Measurements from ENCODE around the gene CTNNBL1. TPM values are rescaled to one million over a fixed set of nuclear protein-coding genes. Genes with fewer than 3 reads are reported as not detected.

CTNNBL1 gene
- total and polyA plus RNA-seq, 2 donors (not counting 1 experiment from before 2014, with no cell fraction given): 31.3 to 39.0 TPM

DNA sequence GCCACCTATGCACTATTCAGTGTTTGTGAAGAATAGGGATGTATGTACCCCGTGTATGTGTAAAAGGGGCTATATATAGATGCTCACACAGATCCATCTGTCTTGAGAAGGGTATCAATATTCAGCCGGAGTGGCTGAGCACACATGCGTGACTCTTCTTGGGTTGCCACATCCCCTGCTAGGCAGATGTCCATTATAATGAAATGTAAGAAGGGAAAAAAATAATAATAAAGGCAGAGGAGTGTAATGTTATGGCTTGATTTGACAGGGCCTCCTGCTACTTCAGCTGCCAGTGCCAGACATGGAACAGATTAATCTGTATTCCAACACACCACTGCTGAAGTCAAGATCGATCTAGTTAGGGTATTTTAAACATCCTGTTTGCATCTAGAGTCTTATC lies 134.9 kb downstream of the CTNNBL1 start:
- no peak overlapping the region for H3K4me3 ChIP-seq (replicated peaks in 1 of 4; ENCODE audit: control extremely low read depth in 1 of 4, insufficient read depth in 1 of 4, low read depth in 3 of 4, low read length in 4 of 4)
- no peak for TF ChIP-seq EZH2 (IDR thresholded peaks at IDR 0.05; ENCODE audit: low read length, missing control alignments)
- TF ChIP-seq CTCF (conservative IDR thresholded peaks at IDR 0.05 in 1 of 2, IDR thresholded peaks at IDR 0.05 in 1 of 2; ENCODE audit: low read depth in 1 of 2, low read length in 2 of 2): no peak
- no peaks in the 10 kb centered on the region for H3K4me1 ChIP-seq (ENCODE audit: control insufficient read depth, extremely low read depth, insufficient read depth, low read length)
- no peak overlapping the region for H3K4me2 ChIP-seq (ENCODE audit: extremely low read depth, insufficient read depth, low read length)
- H3K27me3 ChIP-seq (ENCODE audit: control insufficient read depth, insufficient read depth, low read length): no peaks in the 10 kb centered on the region
- H3K9ac ChIP-seq (ENCODE audit: insufficient read depth, low read length): no peak overlapping the region
- no peaks in the 10 kb centered on the region for H3K79me2 ChIP-seq (ENCODE audit: control insufficient read depth, insufficient read depth, low read length)
- no peak for DNase-seq (ENCODE audit: low read depth in 2 of 2)
- no peaks in the 10 kb centered on the region for H4K20me1 ChIP-seq (ENCODE audit: control insufficient read depth, extremely low read depth, insufficient read depth, low read length)
- H2AFZ ChIP-seq (ENCODE audit: low read length): no peak overlapping the region
- H3K9me3 ChIP-seq (ENCODE audit: control insufficient read depth, insufficient read depth, low read depth, low read length): no peaks in the 10 kb centered on the region
- no peak overlapping the region for H3K27ac ChIP-seq (ENCODE audit: insufficient read depth, low read length)
- no peaks in the 10 kb centered on the region for H3K36me3 ChIP-seq (ENCODE audit: control insufficient read depth, insufficient read depth, low read length)

DNA sequence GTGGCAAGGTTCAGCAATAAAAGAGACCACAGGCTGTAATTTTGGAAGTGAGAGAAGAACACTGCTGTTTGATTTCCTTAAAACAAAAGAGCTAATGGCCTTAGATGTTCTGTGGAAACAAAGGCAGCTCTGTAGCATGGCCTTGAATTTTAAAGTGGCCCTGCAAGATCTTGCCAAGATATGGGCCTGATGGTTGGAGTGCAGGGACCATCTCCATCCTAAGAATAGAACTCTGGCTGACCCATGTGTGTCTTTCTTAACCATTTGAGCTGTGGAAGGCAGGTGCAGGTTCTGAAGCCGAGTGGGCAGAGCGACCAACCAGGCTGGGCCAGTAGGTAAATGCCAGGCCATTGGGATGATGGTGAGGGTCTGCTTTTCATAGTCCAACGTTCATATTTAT lies 135.3 kb downstream of the CTNNBL1 start:
- Histone ChIP-seq H3K79me2 (ENCODE audit: control insufficient read depth, insufficient read depth, low read length) (no peaks in the 10 kb centered on the region), H3K27me3 (ENCODE audit: control insufficient read depth, insufficient read depth, low read length) (no peaks in the 10 kb centered on the region), H3K4me2 (ENCODE audit: extremely low read depth, insufficient read depth, low read length) (no peak overlapping the region), H4K20me1 (ENCODE audit: control insufficient read depth, extremely low read depth, insufficient read depth, low read length) (no peaks in the 10 kb centered on the region), H3K4me1 (ENCODE audit: control insufficient read depth, extremely low read depth, insufficient read depth, low read length) (no peaks in the 10 kb centered on the region), H3K9ac (ENCODE audit: insufficient read depth, low read length) (no peak overlapping the region), H3K27ac (ENCODE audit: insufficient read depth, low read length) (no peak overlapping the region), H2AFZ (ENCODE audit: low read length) (no peak overlapping the region), H3K4me3 (replicated peaks in 1 of 4; ENCODE audit: control extremely low read depth in 1 of 4, insufficient read depth in 1 of 4, low read depth in 3 of 4, low read length in 4 of 4) (no peak overlapping the region), H3K36me3 (ENCODE audit: control insufficient read depth, insufficient read depth, low read length) (no peaks in the 10 kb centered on the region), H3K9me3 (ENCODE audit: control insufficient read depth, insufficient read depth, low read depth, low read length) (no peaks in the 10 kb centered on the region)
- DNase-seq (ENCODE audit: low read depth in 2 of 2): no peak
- TF ChIP-seq CTCF (conservative IDR thresholded peaks at IDR 0.05 in 1 of 2, IDR thresholded peaks at IDR 0.05 in 1 of 2; ENCODE audit: low read depth in 1 of 2, low read length in 2 of 2) (no peak), EZH2 (IDR thresholded peaks at IDR 0.05; ENCODE audit: low read length, missing control alignments) (no peak)

DNA sequence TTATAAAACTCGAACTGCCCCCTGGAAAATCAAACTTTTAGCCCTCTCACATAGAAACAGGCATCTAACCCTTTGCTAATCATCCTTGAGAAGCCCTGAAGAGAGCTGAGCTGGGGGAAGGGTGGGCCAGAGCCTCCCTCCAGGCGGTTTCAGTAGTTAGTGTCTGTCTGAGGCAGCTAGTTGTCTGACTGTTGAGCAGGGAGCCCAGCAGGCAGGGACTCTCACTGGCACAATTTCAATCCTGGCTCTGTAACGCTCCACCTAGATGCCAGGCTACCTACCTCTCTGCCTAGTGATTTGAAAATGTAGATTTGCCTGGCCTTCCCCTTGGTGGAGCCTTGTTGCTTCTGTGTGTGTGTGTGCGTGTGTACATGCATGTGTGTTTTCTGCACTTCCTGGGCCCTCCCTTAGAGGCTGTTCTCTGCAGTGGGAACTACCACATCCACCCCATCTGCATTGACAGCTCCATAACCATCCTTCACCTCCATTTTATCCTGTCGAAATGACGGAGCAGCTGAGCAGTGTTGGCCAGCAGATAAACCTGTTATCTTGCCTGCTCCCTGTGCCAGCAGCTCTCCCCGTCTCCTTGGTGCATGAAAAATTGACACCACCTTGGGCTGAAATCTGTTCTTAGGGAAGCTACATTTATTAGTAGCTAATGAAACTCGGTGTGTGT lies 139.5 kb downstream of the CTNNBL1 start:
- Histone ChIP-seq H4K20me1 (ENCODE audit: control insufficient read depth, extremely low read depth, insufficient read depth, low read length) (no peaks in the 10 kb centered on the region), H2AFZ (ENCODE audit: low read length) (no peak overlapping the region), H3K36me3 (ENCODE audit: control insufficient read depth, insufficient read depth, low read length) (no peaks in the 10 kb centered on the region), H3K4me1 (ENCODE audit: control insufficient read depth, extremely low read depth, insufficient read depth, low read length) (no peaks in the 10 kb centered on the region), H3K9me3 (ENCODE audit: control insufficient read depth, insufficient read depth, low read depth, low read length) (no peaks in the 10 kb centered on the region), H3K79me2 (ENCODE audit: control insufficient read depth, insufficient read depth, low read length) (no peaks in the 10 kb centered on the region), H3K4me2 (ENCODE audit: extremely low read depth, insufficient read depth, low read length) (no peak overlapping the region), H3K9ac (ENCODE audit: insufficient read depth, low read length) (no peak overlapping the region), H3K27me3 (ENCODE audit: control insufficient read depth, insufficient read depth, low read length) (no peaks in the 10 kb centered on the region), H3K4me3 (replicated peaks in 1 of 4; ENCODE audit: control extremely low read depth in 1 of 4, insufficient read depth in 1 of 4, low read depth in 3 of 4, low read length in 4 of 4) (no peak overlapping the region), H3K27ac (ENCODE audit: insufficient read depth, low read length) (no peak overlapping the region)
- TF ChIP-seq EZH2 (IDR thresholded peaks at IDR 0.05; ENCODE audit: low read length, missing control alignments): no peak
- no peak for TF ChIP-seq CTCF (conservative IDR thresholded peaks at IDR 0.05 in 1 of 2, IDR thresholded peaks at IDR 0.05 in 1 of 2; ENCODE audit: low read depth in 1 of 2, low read length in 2 of 2)
- no peak for DNase-seq (ENCODE audit: low read depth in 2 of 2)
